GM12873 (cell line): ENCODE data around the gene JAKMIP2.

Experiments
- TF ChIP-seq, protein P1 (sequence below): IDR thresholded peaks from 2 replicates; pipeline ENCODE4 v1.5.1; 2012; ENCODE audit warnings: low read depth, mild to moderate bottlenecking, moderate library complexity, low read length, control low read depth; ENCODE audit not compliant: insufficient read depth; ENCODE audit errors: missing control alignments

The JAKMIP2 gene

DNA sequence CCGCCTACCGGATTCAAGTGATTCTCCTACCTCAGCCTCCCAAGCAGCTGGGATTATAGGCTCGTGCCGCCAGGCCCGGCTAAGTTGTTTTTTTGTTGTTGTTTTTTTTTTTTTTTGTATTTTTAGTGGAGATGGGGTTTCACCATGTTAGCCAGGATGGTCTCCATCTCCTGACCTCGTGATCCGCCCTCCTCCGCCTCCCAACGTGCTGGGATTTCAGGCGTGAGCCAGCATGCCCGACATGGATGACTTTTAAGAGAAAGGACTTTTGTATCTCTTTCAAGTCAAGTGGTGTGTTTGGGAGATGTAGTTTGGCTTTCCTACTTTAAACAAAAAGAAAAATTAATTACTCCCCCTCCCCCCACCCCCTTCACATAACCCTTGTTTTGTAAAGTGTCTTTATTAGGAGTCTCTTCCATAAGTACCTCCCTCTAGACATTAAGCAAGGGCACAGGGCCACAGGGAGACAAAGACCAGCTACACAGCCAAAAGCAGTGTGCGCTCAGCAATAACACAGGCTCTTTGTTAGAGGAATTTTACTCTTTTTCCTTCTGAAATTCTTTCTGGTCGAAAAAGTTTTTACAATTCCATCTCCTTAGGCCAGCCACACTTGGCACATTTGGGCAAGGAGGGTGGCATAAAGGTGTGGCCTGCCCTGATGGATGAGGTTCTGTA, 31.2 kb downstream of the JAKMIP2 start:
- TF ChIP-seq, protein P1, sequence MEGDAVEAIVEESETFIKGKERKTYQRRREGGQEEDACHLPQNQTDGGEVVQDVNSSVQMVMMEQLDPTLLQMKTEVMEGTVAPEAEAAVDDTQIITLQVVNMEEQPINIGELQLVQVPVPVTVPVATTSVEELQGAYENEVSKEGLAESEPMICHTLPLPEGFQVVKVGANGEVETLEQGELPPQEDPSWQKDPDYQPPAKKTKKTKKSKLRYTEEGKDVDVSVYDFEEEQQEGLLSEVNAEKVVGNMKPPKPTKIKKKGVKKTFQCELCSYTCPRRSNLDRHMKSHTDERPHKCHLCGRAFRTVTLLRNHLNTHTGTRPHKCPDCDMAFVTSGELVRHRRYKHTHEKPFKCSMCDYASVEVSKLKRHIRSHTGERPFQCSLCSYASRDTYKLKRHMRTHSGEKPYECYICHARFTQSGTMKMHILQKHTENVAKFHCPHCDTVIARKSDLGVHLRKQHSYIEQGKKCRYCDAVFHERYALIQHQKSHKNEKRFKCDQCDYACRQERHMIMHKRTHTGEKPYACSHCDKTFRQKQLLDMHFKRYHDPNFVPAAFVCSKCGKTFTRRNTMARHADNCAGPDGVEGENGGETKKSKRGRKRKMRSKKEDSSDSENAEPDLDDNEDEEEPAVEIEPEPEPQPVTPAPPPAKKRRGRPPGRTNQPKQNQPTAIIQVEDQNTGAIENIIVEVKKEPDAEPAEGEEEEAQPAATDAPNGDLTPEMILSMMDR = no peak

DNA sequence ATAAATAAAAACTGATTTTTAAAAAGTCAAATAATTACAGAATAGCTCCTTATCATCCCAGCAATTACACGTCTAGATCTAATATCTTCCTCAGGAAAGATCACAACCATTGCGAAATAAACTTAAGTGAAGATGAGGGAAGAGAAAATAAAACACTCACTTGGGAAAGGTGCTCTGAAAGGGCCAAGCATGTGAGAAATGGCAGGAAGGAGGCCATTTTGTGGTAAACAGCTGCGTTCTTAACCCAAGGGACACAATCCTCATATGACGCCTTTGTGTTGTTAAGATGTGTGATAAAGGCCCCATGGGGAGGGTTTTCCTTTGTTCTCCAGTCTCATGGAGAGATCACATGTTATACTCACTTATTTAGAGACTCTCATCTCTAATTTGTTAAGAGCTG, 32.5 kb downstream of the JAKMIP2 start:
- TF ChIP-seq, protein P1 = no peak

DNA sequence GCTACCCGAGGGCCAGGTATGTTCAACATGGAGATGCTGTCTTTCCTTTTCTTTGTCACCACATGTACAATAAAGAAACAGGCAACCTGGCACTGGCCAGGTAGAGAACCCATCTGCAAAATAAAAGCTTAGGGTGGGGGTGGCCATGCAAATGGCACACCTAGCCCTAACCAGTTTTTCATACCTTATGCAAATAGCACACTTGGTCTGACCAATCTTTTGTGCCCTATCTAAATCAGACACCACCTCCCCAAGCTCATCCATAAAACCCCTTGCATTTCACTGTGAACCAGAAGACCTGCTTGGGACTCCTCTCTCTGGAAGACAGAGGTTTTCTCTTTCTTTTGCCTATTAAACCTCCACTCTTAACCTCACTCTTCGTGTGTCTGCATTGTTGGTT, 33.9 kb downstream of the JAKMIP2 start:
- TF ChIP-seq, protein P1 = no peak

DNA sequence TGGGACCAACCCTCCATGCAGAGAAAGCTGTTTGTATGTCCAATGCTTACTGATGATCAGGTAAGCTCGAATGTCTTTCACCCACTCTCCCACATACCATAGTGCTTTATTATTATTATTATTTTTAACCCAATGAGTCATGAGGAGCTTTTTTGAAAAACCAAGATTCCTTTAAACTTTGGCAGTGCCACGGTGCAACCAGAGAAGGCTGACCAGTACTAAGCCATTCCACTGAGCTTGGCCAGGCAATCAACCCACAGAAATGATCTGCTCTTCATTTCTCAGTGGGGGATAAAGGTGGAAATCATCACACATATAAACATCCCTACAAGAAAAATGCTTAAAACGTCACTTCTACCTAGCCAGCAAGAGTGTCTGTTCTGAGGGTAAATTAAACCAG, 35.5 kb downstream of the JAKMIP2 start:
- TF ChIP-seq, protein P1 = no peak

DNA sequence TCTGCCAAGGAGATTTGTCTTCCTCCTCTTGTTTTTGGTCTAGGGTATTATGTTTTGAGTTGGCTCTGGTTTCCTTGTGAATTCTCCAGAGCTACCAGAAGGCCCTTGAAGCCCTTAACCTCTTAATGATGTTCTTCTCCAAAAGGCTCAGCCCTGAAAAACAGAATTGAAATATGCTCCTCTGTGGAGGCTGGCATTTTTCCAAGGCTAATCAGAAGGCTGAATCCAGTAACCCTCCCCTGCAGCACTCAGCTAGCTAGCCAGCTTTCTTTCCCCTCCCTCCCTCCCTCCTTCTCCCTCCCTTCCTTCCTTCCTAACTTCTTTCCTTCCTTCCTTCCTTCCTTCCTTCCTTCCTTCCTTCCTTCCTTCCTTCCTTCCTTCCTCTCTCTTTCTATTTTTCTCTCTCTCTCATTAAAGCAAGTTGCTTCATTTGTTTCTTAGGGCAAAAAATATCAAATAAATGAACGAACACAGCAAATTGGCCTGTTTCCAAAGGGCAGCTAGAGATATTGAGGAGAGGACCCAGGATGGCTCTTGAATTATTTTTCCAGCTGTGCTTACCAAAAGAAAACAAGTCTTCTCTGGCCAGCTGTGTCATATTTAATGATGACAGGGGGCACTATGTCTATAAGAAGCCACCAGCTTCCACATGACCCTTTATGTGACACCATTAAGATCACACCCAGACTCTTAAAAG, 38.7 kb downstream of the JAKMIP2 start:
- TF ChIP-seq, protein P1 = no peak

DNA sequence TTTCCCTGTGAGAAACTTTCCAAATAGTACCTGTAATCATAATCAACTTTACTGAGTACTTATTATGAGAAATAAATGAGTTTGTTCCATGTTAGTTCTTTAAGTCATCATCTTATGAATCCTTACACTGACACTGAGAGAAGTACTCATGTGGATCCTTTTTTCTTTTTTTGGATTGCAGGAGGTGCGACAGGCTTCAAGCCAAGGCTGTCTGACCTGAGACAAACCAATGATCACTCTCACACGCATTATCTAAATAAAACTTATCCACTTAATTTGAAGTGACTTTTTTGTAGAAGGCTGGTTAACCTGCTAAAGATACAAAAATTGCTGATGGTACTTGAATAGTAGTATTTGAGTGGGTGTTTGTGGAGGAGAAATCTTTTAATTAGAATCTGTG, 39.5 kb downstream of the JAKMIP2 start:
- TF ChIP-seq, protein P1 = no peak

DNA sequence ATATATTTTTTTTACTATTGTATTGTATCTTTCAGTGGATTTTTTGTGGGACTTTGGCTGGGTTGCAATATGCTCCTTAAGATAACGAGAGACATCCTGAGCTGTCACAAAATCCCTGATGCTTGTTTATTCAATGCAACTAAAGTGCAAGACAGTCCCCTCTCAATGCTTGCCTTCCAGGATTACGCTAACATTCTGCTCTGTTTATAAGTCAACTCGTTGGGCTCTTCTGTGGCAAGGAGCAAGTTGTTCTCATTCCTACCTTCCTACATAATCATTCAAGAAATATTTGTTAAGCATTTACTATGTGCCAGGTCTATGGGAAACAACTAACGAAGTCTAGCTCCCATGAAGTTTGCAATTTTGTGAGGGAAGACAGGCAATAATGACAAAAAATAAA, 40.4 kb downstream of the JAKMIP2 start:
- TF ChIP-seq, protein P1 = no peak
